ENCODE measurements around the gene ATP1A2.
A peak's percentile ranks its signal among the peaks of the same experiment; 100 is the strongest.
"Not testable (repeated sequence)": the region's sequence is repeated elsewhere in the genome, so short reads cannot be mapped to it uniquely, and the experiment has no call there.

Gene ATP1A2

DNA sequence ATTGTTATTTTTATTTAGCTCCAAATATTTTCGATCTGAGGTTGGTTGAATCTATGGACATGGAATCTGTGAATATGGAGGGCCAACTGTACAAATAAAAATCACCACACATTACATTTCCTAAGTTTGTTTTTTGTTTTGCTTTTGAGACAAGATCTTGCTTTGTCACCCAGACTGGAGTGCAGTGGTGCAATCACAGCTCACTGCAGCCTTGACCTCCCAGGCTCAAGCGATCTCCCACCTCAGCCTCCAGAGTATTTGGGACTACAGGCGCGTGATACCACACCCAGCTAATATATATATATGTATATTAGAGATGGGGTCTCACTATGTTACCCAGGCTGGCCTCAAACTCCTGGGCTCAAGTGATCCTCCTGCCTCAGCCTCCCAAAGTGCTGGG lies 10.8 kb downstream of the ATP1A2 start:
- not testable (repeated sequence) for DNase-seq

DNA sequence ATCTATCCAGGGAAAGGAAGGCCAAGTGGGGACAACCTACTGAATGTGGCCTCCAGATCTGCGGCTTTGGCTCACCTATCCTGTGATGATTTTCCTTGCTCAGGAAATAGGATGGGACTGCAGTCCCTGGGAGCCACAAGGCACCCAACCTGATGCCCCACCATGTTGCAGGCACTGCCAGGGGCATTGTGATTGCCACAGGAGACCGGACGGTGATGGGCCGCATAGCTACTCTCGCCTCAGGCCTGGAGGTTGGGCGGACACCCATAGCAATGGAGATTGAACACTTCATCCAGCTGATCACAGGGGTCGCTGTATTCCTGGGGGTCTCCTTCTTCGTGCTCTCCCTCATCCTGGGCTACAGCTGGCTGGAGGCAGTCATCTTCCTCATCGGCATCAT lies 11.8 kb downstream of the ATP1A2 start:
- no peak for DNase-seq

DNA sequence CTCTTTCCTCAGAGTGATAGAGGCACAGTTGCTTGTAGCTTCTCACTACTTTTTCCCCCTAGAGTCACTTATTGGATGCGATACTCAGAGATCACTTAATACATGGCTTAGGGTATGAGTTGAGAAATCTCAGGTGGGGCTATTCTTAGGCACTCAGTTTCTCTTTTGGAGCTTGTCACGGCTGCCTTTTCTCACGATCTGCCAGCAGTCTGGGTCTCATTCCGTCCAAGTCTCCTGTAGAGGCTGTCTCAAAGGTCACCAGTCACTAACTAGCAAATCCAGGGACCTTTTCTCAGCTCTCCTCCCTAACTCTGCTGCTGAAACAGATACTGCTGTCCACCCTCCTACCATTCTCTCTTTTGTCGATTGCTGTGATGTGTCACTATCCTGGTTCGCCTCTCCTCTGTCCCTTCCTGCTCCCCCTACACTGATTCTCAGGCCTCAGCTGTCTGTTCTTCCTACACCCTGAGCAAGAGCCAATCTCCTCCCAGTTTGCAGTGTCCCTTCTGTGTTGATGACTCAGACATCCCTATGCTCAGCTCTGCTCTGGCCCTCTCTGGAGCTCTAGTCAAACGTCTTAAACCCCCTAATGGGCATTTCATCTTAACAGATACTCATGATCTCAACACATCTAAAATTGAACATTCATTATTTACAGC lies 12.4 kb downstream of the ATP1A2 start:
- no peak for DNase-seq

DNA sequence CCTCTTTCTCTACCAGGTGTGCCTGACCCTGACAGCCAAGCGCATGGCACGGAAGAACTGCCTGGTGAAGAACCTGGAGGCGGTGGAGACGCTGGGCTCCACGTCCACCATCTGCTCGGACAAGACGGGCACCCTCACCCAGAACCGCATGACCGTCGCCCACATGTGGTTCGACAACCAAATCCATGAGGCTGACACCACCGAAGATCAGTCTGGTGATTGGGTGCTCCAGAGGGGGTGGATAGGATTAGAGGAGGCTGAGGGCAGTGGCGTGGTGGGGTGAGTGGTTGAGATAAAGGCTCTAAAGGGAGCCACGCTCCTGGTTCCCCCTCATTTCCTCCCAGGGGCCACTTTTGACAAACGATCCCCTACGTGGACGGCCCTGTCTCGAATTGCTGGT lies 13.1 kb downstream of the ATP1A2 start:
- no peak for DNase-seq

DNA sequence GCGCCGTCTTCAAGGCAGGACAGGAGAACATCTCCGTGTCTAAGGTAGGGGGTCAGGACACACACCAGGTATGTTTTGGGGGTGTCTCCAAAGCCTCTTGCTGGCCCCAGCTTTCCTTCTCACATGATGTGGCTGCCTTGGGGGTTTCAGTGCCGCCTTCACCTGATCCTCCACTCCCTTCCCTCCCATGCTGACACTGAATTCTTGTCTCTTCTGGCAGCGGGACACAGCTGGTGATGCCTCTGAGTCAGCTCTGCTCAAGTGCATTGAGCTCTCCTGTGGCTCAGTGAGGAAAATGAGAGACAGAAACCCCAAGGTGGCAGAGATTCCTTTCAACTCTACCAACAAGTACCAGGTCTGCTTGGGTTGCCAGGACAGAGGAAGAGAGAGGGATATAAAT lies 13.5 kb downstream of the ATP1A2 start:
- DNase-seq, result no peak

DNA sequence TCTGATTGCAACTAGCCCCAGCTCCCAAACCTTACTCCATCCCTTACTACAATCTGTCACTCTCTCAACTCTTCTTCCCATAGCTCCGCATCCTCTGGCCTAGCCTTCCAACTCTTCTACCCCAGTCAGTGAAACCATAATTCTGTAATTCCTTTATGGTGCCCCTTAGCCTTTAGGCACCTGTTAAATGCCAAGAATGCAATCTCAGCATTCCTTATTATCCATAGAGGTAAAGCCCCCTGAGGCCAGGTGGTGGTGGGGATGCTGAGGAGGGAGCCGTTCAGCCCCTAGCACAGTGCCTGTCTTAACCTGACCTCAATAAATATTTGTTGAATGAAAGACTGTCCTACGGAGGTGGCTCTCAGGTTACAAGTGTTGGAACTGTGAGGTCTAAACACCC lies 14.0 kb downstream of the ATP1A2 start:
- no peak for DNase-seq

DNA sequence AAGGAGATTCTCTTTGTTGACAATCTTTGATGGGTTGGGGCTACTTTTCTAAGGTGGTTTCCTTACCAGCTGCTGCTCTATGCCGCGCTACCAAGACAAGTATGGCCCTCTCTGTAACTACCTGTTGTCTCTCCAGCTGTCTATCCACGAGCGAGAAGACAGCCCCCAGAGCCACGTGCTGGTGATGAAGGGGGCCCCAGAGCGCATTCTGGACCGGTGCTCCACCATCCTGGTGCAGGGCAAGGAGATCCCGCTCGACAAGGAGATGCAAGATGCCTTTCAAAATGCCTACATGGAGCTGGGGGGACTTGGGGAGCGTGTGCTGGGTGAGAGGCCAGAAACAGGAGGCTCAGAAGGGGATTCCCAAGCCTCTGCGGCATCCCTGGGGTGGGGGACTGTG lies 14.4 kb downstream of the ATP1A2 start:
- DNase-seq, result no peak

DNA sequence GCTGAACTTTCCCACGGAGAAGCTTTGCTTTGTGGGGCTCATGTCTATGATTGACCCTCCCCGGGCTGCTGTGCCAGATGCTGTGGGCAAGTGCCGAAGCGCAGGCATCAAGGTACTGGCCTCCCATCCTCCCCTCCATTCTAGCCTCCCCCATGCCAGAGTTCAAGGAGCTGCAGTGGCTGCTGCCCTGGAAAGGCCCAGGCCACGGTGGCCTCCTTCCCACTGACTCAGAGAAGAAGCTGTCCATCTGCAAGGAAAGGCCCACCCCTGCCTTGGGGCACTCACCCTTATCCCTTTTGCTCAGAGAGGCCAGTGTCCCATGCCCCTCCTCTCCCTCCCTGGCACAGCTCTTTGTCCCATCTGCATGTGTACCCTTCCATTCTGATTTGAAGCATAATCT lies 14.9 kb downstream of the ATP1A2 start:
- no peak for DNase-seq

DNA sequence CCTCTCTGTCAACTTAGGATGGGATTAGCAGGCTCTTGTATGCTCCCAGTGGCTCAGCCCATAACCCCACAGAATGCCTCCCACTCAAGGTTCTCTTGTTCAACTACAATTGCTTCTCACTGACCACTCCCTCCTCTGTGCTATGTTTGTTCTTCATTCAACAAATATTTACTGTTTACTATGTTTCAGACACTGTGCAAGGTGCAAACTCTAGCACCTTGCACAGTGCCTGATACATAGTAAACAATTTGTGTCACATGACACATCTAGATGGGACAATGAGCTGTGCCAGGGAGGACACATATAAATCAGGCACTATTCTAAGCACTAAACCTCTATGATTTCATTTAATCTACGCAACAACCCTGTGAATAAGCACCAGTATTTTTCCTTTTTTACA lies 15.4 kb downstream of the ATP1A2 start:
- no peak for DNase-seq

DNA sequence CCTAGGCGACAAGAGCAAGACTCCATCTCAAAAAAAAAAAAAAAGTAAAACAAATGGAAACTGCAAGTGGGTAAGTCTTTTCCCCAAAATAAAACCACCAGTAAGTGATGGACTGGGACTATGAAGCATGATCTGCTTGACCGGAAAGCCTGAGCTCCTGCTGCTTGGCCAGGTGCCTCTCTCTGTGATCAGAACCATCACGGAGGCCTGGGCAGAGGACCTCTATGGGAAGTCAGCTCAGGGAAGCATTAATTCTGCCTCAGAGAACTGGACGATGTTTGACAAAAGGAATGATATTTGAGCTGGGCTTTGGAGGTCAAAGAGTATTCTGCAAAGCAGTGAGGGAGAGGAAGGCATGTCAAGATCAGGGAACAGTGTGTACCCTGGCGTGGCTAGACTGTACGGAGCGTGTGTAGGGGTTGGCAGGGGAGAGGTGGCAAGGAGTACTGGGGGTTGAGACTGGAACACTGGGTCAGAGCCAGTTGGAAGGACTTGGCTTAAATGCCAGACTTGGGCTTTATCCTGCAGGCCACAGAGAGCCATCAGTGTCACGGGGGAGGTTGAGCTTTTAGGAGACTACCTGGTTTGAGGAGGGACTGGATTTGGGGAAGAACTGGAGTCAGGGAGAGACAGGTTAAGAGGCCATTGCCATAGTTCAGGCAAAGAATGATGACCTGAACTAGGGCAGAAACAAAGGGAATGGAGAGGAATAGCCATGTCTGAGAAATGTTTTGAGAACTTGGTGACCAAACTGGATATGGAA lies 16.4 kb downstream of the ATP1A2 start:
- DNase-seq, result no peak

DNA sequence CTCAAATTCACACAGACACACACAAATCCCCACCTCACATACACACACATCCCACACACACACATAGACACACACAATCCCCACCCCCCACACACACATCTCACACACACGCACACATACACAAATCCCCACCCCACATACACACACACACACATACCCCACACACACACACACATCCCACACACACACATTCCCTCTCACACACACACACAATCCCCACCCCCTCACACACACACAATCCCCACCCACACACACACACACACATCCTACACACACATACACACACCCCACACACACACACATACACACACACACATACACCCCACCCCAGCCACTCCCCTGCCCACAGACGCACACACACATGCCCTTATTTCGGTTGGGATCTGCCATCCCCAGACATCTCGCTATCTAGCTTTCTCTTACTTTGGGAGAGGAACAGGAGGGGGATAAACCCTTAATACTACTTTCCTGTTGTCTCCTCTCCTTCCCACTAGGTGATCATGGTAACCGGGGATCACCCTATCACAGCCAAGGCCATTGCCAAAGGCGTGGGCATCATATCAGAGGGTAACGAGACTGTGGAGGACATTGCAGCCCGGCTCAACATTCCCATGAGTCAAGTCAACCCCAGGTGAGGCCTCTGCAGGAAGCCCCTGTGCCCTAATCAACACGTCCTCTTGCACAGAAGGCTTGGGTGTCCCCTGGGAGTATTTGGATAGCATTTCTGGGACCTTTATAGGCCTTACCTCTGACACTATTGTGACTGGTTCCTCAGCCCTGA lies 18.6 kb downstream of the ATP1A2 start:
- no peak for DNase-seq

DNA sequence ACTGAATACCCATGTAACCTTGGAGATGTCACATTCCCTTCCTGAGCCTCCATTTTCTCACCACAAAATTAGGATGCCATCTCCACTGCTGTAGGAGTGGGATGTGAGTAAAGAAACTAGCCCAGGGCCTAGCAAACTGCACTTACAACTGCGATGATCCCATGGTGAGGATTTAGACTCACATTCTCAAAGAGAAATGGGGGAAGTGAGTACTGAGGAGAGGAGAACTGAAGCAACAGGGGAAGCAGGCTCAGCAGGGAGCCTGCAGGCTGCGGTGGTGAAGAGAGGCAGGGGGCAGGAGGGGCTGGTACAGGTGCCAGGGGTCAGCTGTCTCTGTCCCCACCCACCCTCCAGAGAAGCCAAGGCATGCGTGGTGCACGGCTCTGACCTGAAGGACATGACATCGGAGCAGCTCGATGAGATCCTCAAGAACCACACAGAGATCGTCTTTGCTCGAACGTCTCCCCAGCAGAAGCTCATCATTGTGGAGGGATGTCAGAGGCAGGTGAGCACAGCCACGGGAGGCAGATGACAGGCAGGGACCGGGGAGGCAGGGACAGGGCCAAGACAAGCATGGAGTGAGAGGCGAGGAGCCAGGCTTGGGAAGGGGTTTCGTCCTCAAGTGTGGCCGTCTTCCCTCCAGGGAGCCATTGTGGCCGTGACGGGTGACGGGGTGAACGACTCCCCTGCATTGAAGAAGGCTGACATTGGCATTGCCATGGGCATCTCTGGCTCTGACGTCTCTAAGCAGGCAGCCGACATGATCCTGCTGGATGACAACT lies 19.4 kb downstream of the ATP1A2 start:
- DNase-seq, result no peak

DNA sequence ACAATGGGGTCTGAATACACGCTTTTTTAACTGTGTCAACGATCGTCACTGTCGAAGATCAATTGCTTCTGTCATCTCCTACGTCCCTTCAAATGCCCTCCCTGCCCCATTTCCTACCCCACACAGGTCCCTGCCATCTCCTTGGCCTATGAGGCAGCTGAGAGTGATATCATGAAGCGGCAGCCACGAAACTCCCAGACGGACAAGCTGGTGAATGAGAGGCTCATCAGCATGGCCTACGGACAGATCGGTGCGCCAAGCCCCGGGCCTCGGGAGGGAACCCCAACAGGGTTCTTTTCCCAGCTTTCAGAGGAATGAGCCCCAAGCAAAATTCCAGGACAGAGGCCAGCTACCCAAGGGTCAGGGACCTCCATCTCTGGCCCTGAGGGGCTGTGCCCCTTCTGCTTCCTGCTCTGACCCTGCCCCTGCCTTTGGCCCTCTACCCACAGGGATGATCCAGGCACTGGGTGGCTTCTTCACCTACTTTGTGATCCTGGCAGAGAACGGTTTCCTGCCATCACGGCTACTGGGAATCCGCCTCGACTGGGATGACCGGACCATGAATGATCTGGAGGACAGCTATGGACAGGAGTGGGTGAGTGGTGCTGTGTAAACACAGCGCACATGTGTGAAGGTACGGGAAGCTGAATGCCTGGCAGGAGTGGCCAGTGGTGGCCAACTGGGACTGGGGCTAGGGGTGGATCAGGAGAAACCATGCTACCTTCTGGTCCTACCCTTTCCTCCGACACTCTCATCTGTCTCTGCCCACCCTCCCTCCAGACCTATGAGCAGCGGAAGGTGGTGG lies 20.8 kb downstream of the ATP1A2 start:
- no peak for DNase-seq

DNA sequence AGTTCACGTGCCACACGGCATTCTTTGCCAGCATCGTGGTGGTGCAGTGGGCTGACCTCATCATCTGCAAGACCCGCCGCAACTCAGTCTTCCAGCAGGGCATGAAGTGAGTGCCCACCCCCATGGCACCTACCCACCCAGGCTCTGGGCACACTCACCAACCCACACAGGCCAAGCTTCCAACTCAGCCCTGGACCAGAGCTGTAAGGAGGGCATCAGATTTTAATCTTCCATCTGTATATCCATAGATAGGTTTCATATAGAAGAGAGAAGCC lies 21.3 kb downstream of the ATP1A2 start:
- no peak for DNase-seq

DNA sequence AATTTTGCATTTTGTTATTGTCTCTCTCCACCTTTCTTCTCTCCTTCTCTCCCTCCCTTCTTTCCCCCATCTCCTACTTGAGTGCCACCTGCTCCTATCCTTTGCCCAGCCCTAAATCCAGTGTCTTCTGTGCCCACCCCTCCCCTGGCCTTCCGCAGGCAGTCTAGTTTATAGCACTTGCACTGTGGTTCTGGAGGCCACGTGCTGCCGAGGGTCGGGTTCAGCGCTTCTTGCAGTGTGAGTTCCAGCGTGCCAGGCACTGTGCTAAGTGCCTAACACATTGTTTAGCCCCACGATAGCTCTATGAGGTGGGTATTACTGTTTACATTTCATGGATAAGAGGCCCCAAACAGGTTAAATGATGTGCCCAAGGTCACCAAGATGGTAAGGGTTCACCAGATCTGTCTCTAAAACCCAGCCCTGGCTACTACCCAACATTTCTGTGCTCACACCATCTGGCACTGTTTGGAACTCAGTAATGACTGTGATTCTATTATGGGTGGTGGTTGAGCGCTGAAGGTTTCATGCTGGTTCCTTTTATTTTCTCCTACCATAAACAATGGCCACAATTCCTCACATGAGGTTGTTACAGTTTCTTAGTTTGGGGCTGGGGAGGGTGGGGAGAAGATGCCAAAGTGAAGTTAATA lies 21.8 kb downstream of the ATP1A2 start:
- DNase-seq, result peak; percentile 96

DNA sequence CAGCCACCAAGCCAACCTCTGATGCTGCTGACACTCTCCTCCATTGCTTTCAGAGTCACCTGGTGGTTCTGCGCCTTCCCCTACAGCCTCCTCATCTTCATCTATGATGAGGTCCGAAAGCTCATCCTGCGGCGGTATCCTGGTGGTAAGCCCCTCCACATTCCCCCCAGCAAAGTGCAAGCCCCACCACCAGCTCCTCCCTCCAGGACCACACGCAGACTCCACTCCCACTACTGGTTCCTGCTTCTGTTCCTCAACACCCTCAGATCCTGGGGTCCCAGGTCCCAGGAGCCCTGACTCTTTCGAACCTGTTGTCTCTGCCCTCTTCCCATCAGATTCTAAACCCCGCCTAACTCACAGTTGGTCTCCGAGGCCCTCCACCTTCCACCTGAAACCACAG lies 24.3 kb downstream of the ATP1A2 start:
- no peak for DNase-seq

DNA sequence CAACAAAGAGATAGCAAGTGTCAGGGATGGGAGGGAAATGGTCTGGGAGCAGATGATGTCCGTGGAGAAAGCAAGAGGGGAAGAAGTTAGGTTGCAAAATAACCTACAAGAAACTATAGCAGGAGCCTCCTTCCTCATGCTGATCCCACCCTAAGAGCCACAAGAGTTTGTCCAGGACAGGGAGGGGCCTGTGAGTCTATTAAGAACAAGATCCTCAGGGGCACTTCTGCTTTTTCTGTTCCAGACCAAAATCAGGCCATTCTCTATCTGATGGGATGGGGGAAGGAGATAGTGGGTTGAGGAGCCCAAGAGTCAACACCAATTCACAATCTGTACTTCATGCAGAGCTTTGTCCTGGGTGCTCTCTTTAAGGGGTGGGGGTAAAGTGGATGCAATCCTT lies 28.1 kb downstream of the ATP1A2 start:
- no peak for DNase-seq

DNA sequence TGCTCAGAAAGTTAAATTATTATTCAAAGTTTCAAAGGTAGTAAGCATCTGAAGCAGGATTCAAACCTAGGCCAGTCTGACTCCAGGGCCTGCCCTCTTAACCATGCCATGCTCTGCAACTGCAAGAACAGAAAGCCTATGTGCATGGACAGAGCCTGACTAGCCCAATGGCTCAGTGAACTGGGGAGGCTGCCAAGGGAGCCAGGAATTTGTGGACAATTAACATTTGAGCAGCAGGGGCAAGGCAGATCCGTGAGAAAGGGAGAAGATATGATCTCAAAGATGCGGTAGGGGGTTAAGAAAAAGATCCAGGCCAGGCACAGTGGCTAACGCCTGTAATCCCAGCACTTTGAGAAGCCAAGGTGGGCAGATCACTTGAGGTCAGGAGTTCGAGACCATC lies 29.4 kb downstream of the ATP1A2 start:
- no peak for DNase-seq

DNA sequence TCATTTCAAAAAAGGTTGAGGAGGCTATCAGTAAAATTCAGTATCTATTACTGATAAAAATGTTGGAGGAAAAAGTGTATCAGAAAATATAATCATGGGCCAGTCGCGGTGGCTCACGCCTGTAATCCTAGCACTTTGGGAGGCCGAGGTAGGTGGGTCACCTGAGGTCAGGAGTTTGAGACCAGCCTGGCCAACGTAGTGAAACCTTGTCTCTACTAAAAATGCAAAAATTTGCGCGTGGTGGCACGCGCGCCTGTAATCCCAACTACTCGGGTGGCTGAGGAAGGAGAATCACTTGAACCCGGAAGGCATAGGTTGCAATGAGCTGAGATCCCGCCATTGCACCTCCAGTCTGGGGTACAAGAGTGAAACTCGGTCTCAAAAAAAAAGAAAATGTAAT lies 30.5 kb downstream of the ATP1A2 start:
- DNase-seq, result no peak

DNA sequence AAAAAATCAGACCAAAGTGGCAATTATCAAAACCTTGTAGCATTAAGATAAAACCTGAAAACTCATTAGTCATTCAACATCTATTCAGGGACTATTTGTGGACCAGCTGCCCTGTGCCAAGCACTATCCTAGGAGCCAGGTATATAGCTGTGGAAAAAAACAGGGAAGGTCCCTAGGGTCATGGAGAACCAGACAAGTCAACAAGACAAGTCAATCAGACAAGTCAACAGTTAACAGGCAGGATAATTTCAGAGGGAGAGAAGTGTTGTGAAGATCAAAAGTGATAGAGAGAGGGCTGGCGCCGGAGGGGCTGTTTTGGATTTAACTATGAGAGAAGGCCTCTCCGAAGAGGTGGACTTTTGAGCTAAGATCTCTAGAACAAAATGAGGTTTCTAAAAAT lies 32.6 kb downstream of the ATP1A2 start:
- DNase-seq, result no peak

DNA sequence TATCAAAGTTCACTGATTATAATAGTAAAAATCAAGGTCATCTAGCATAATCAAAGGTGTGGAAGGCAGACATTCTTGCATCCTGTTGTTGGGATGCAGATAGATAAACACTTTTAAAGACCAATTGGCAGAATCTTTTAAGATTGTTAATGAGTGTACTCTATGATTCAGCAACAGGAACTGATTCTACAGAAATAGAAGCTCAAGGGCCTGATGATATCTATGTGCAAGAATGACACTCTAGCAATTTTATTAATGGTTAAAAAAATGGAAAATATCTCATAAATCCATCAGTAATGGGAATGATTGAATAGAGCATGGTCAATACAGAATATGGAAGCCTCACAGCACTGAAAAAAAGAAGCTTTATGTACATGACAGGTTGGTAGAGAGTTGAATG lies 33.7 kb downstream of the ATP1A2 start:
- no peak for DNase-seq

DNA sequence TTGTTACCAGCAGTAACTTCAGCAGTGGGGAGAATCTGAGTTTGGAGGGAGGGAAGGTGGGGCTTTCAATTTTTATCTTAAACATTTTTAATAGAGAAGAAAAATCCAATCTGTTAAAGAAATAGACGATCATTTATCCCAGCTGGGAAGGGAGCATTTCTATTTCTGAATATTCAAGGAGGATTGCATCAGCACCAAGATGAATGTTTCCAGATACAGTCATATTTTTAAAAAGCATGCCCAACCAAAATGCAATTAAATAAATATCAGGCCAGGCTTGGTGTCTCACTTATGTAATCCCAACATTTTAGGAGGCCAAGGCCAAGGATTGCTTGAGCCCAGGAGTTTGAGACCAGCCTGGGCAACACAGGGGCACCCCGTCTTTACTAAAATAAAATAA lies 34.2 kb downstream of the ATP1A2 start:
- DNase-seq, result no peak
